Measurements from ENCODE around the gene SH3YL1.

- TF ChIP-seq POLR2A (IDR thresholded peaks at IDR 0.05; ENCODE audit: low read depth, low read length), result no peak
- TF ChIP-seq TAF1 (IDR thresholded peaks at IDR 0.05; ENCODE audit: low read depth, low read length), result no peak
- no peak for TF ChIP-seq POLR2AphosphoS5 (IDR thresholded peaks at IDR 0.05; ENCODE audit: low read depth, low read length)
- TF ChIP-seq SPI1 (IDR thresholded peaks at IDR 0.05; ENCODE audit: low read depth, low read length), result no peak
These were observed 23.6 kb upstream of the SH3YL1 start for GRCh38 chr2:287471-287885.

Measured in GM12891 (cell line).